Measurements from ENCODE around the gene GADL1. TPM values are rescaled to one million over a fixed set of nuclear protein-coding genes. Genes with fewer than 3 reads are reported as not detected.

Gene GADL1
- total RNA-seq, 1 donor from 2014 or later: not detected

- H3K27me3 Mint-ChIP-seq (ENCODE audit: unreplicated experiment): no peaks in the 10 kb centered on the region
- H3K9me3 Mint-ChIP-seq (ENCODE audit: unreplicated experiment): no peaks in the 10 kb centered on the region
- no peak overlapping the region for H3K4me3 Mint-ChIP-seq (ENCODE audit: unreplicated experiment)
- TF ChIP-seq, protein P1, sequence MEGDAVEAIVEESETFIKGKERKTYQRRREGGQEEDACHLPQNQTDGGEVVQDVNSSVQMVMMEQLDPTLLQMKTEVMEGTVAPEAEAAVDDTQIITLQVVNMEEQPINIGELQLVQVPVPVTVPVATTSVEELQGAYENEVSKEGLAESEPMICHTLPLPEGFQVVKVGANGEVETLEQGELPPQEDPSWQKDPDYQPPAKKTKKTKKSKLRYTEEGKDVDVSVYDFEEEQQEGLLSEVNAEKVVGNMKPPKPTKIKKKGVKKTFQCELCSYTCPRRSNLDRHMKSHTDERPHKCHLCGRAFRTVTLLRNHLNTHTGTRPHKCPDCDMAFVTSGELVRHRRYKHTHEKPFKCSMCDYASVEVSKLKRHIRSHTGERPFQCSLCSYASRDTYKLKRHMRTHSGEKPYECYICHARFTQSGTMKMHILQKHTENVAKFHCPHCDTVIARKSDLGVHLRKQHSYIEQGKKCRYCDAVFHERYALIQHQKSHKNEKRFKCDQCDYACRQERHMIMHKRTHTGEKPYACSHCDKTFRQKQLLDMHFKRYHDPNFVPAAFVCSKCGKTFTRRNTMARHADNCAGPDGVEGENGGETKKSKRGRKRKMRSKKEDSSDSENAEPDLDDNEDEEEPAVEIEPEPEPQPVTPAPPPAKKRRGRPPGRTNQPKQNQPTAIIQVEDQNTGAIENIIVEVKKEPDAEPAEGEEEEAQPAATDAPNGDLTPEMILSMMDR (IDR thresholded peaks at IDR 0.05; ENCODE audit: partially characterized antibody, unreplicated experiment): no peak
- DNase-seq: no peak
- H3K4me1 Mint-ChIP-seq (ENCODE audit: low read depth, unreplicated experiment): peaks cover 7% of the 10 kb centered on the region
- no peaks in the 10 kb centered on the region for H3K36me3 Mint-ChIP-seq (ENCODE audit: unreplicated experiment)
- no peak overlapping the region for H3K27ac Mint-ChIP-seq (ENCODE audit: unreplicated experiment)
Observed at GRCh38 chr3:30777426-30778113, 116.9 kb downstream of the GADL1 start.

GRCh38 chr3:30776186-30776815 is 118.2 kb downstream of the GADL1 start:
- DNase-seq: no peak
- Mint-ChIP-seq H3K27ac (ENCODE audit: unreplicated experiment) (no peak overlapping the region), H3K4me3 (ENCODE audit: unreplicated experiment) (no peak overlapping the region), H3K27me3 (ENCODE audit: unreplicated experiment) (no peaks in the 10 kb centered on the region), H3K9me3 (ENCODE audit: unreplicated experiment) (no peaks in the 10 kb centered on the region), H3K36me3 (ENCODE audit: unreplicated experiment) (no peaks in the 10 kb centered on the region), H3K4me1 (ENCODE audit: low read depth, unreplicated experiment) (peaks cover 7% of the 10 kb centered on the region)
- TF ChIP-seq, protein P1 (IDR thresholded peaks at IDR 0.05; ENCODE audit: partially characterized antibody, unreplicated experiment): no peak

DNA sequence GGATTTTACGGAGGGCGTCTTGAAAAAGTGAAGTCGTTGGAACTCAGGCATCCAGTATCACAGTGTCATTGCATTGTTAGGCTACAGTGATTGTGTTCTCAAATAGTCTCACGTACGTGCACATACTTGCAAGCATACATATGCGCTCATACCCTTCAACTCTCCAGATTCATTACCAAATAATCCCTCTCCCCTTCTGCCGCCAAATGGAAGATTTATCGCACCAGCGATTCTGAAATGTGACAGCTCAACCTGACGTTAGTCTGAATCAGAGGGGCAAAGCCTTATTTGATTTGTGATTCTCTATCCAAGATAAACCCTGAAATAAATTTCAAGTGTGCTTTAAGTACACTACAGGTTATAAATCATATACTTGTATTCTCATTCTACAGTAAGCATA is 119.4 kb downstream of the GADL1 start:
- H3K4me3 Mint-ChIP-seq (ENCODE audit: unreplicated experiment): no peak overlapping the region
- H3K27me3 Mint-ChIP-seq (ENCODE audit: unreplicated experiment): no peaks in the 10 kb centered on the region
- no peak overlapping the region for H3K27ac Mint-ChIP-seq (ENCODE audit: unreplicated experiment)
- TF ChIP-seq, protein P1 (IDR thresholded peaks at IDR 0.05; ENCODE audit: partially characterized antibody, unreplicated experiment): no peak
- no peak for DNase-seq
- peaks cover 7% of the 10 kb centered on the region for H3K4me1 Mint-ChIP-seq (ENCODE audit: low read depth, unreplicated experiment)
- no peaks in the 10 kb centered on the region for H3K36me3 Mint-ChIP-seq (ENCODE audit: unreplicated experiment)
- H3K9me3 Mint-ChIP-seq (ENCODE audit: unreplicated experiment): no peaks in the 10 kb centered on the region

- peaks cover 7% of the 10 kb centered on the region for H3K4me1 Mint-ChIP-seq (ENCODE audit: low read depth, unreplicated experiment)
Observed at GRCh38 chr3:30774062-30774461, 120.4 kb downstream of the GADL1 start.

More at GRCh38 chr3:30774062-30774461, 120.4 kb downstream of the GADL1 start:
- Mint-ChIP-seq H3K27ac (ENCODE audit: unreplicated experiment) (no peak overlapping the region), H3K9me3 (ENCODE audit: unreplicated experiment) (no peaks in the 10 kb centered on the region), H3K27me3 (ENCODE audit: unreplicated experiment) (no peaks in the 10 kb centered on the region), H3K4me3 (ENCODE audit: unreplicated experiment) (no peak overlapping the region), H3K36me3 (ENCODE audit: unreplicated experiment) (no peaks in the 10 kb centered on the region)
- no peak for DNase-seq
- TF ChIP-seq, protein P1 (IDR thresholded peaks at IDR 0.05; ENCODE audit: partially characterized antibody, unreplicated experiment): no peak
